Mesendoderm (in vitro differentiated cells): Measurements from ENCODE around the gene PEMT.
"Not testable (repeated sequence)": the region's sequence is repeated elsewhere in the genome, so short reads cannot be mapped to it uniquely, and the experiment has no call there.

Experiments used
- DNase-seq: peaks from one replicate; pipeline ENCODE4 v3.0.0; 2013
- H2AK5ac ChIP-seq: 2 replicates; pipeline ENCODE4 v1.6.1; 2013; ENCODE audit warnings: low read length, inconsistent platforms
- H2BK120ac ChIP-seq: 2 replicates; pipeline ENCODE4 v1.6.1; 2013; ENCODE audit warnings: low read depth, mild to moderate bottlenecking, low read length, moderate library complexity, mixed read lengths
- H2BK15ac ChIP-seq: replicated peaks from 2 replicates; pipeline ENCODE4 v1.6.1; 2013; ENCODE audit warnings: low read depth, mild to moderate bottlenecking, moderate library complexity
- H2BK5ac ChIP-seq: 2 replicates; pipeline ENCODE4 v1.6.1; 2013; ENCODE audit warnings: low read length, inconsistent platforms
- H3K18ac ChIP-seq: 2 replicates; pipeline ENCODE4 v1.6.1; 2013; ENCODE audit warnings: mild to moderate bottlenecking, low read length, mixed read lengths
- H3K23ac ChIP-seq: one replicate; pipeline ENCODE4 v1.6.1; 2013; ENCODE audit warnings: low read length
- H3K27ac ChIP-seq: 2 replicates; pipeline ENCODE4 v1.5.1; 2013; ENCODE audit warnings: low read depth, mild to moderate bottlenecking, inconsistent platforms, low read length, moderate library complexity
- H3K27me3 ChIP-seq: 2 replicates; pipeline ENCODE4 v1.6.1; 2013; ENCODE audit warnings: low read length, control low read depth, mild to moderate bottlenecking, inconsistent platforms; ENCODE audit not compliant: insufficient read depth, poor library complexity
- H3K36me3 ChIP-seq: 2 replicates; pipeline ENCODE4 v1.6.1; 2013; ENCODE audit warnings: low read length, inconsistent platforms; ENCODE audit not compliant: control insufficient read depth, insufficient read depth
- H3K4ac ChIP-seq: one replicate; pipeline ENCODE4 v1.6.1; 2013; ENCODE audit warnings: low read depth, mild to moderate bottlenecking, low read length, moderate library complexity
- H3K4me1 ChIP-seq: 2 replicates; pipeline ENCODE4 v1.6.1; 2013; ENCODE audit warnings: low read depth, low read length, inconsistent platforms; ENCODE audit not compliant: control insufficient read depth
- H3K4me2 ChIP-seq: 2 replicates; pipeline ENCODE4 v1.6.1; 2013; ENCODE audit warnings: low read length
- H3K4me3 ChIP-seq: 2 replicates; pipeline ENCODE4 v1.5.1; 2013; ENCODE audit warnings: mild to moderate bottlenecking, low read length
- H3K56ac ChIP-seq: one replicate; pipeline ENCODE4 v1.6.1; 2013; ENCODE audit warnings: low read length
- H3K79me1 ChIP-seq: 2 replicates; pipeline ENCODE4 v1.6.1; 2013; ENCODE audit warnings: low read length, inconsistent platforms
- H3K79me2 ChIP-seq: 2 replicates; pipeline ENCODE4 v1.6.1; 2013; ENCODE audit warnings: mild to moderate bottlenecking, low read length; ENCODE audit not compliant: control insufficient read depth, insufficient read depth
- H3K9ac ChIP-seq: 2 replicates; pipeline ENCODE4 v1.6.1; 2013; ENCODE audit warnings: low read length, inconsistent platforms
- H4K5ac ChIP-seq: one replicate; pipeline ENCODE4 v1.6.1; 2013; ENCODE audit warnings: low read length
- H4K8ac ChIP-seq: one replicate; pipeline ENCODE4 v1.6.1; 2013; ENCODE audit warnings: low read depth, mild to moderate bottlenecking, control low read depth, low read length, moderate library complexity
- WGBS: extraction: QIAGEN DNeasy Blood & Tissue Kit; methylation state at CpG from one replicate; pipeline ENCODE4 v1.1.7; 2013; ENCODE audit warnings: low lambda C conversion rate, missing lambda C conversion rate; ENCODE audit not compliant: insufficient coverage; ENCODE audit errors: extremely low coverage; 5-methylcytosine and 5-hydroxymethylcytosine counted together

The PEMT gene

DNA sequence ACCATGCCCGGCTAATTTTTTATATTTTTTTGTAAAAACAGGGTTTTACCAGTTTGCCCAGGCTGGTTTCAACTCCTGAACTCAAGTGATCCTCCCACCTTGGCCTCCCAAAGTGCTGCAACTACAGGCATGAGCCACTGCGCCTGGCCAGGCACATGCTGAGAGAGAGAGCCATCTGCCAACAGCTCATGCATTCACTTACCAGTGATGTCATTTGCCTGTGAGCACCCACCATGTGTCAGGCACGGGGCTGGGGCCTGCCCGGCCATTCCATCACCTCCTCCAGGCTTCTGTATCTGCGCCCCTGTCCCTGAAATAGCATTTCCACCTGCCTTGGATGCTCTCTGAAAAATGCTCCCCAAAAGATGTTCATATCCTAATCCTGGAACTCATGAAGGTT, 43.6 kb upstream of the PEMT start:
- no peak overlapping the region for H2AK5ac ChIP-seq
- no peak overlapping the region for H3K4me3 ChIP-seq
- no peaks in the 10 kb centered on the region for H3K36me3 ChIP-seq
- no peaks in the 10 kb centered on the region for H3K79me2 ChIP-seq
- H4K8ac ChIP-seq: no peak overlapping the region
- no peak overlapping the region for H3K56ac ChIP-seq
- no peaks in the 10 kb centered on the region for H3K4me1 ChIP-seq
- no peak overlapping the region for H3K23ac ChIP-seq
- H3K27ac ChIP-seq: no peak overlapping the region
- H2BK120ac ChIP-seq: no peak overlapping the region
- no peak overlapping the region for H2BK15ac ChIP-seq
- DNase-seq: no peak
- no peak overlapping the region for H3K4me2 ChIP-seq
- no CpG with 5 or more reads among the region's 5 CpGs for WGBS
- H3K27me3 ChIP-seq: no peaks in the 10 kb centered on the region
- H3K18ac ChIP-seq: no peak overlapping the region
- H2BK5ac ChIP-seq: no peak overlapping the region
- H3K9ac ChIP-seq: no peak overlapping the region
- H3K4ac ChIP-seq: no peak overlapping the region
- no peak overlapping the region for H4K5ac ChIP-seq
- no peaks in the 10 kb centered on the region for H3K79me1 ChIP-seq

DNA sequence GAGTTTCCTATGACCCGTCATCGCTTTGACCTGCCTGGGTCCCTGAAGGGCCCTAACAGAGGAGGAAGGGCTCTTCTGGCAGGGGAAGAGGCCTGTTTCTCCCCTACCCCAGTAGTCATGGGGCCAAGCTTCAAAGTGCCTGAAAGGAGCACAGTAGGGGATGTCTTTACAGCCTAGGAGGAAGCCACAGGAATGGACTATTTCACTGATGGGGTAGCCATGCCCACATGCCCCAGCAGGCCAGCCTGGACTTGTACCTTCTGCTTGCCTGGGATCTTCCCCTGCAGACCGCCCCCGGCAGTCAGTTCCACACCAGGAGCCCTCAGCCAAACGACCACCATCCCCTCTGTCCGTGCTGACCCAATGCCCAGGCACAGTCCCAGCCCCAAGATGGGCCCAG, 41.8 kb upstream of the PEMT start:
- no CpG with 5 or more reads among the region's 6 CpGs for WGBS

DNA sequence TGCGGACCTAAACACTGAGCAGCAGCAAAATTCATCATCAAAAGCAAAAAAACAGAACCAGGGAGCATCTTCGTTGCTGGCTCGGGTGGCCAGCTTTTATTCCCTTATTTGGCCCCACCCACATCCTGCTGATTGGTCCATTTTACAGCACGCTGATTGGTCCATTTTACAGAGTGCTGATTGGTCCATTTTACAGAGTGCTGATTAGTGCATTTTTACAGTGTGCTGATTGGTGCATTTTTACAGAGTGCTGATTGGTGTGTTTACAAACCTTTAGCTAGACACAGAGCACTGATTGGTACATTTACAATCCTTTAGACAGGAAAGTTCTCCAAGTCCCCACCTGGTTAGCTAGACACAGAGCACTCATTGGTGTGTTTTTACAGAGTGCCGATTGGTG, 41.2 kb upstream of the PEMT start:
- H3K4me2 ChIP-seq, H3K4ac ChIP-seq, H2BK5ac ChIP-seq, H3K27me3 ChIP-seq, H3K36me3 ChIP-seq, H3K18ac ChIP-seq, H3K56ac ChIP-seq, H3K27ac ChIP-seq, H2AK5ac ChIP-seq, H2BK120ac ChIP-seq, H3K79me2 ChIP-seq, H3K79me1 ChIP-seq, H2BK15ac ChIP-seq, H3K23ac ChIP-seq, H4K8ac ChIP-seq, H3K9ac ChIP-seq, H4K5ac ChIP-seq, H3K4me3 ChIP-seq, H3K4me1 ChIP-seq: not testable (repeated sequence)
- WGBS: no CpG with 5 or more reads among the region's 5 CpGs
- peak; percentile 29 for DNase-seq

More for the DNA sequence above, 41.8 kb upstream of the PEMT start:
- H3K4ac ChIP-seq: no peak overlapping the region
- no peak overlapping the region for H3K9ac ChIP-seq
- DNase-seq: no peak
- H3K27me3 ChIP-seq: no peaks in the 10 kb centered on the region
- H3K4me3 ChIP-seq: no peak overlapping the region
- no peak overlapping the region for H2BK15ac ChIP-seq
- no peak overlapping the region for H3K23ac ChIP-seq
- no peaks in the 10 kb centered on the region for H3K79me2 ChIP-seq
- H2BK120ac ChIP-seq: no peak overlapping the region
- no peaks in the 10 kb centered on the region for H3K79me1 ChIP-seq
- H3K36me3 ChIP-seq: no peaks in the 10 kb centered on the region
- H3K4me2 ChIP-seq: no peak overlapping the region
- H2BK5ac ChIP-seq: no peak overlapping the region
- H3K27ac ChIP-seq: no peak overlapping the region
- H4K5ac ChIP-seq: no peak overlapping the region
- H2AK5ac ChIP-seq: no peak overlapping the region
- no peaks in the 10 kb centered on the region for H3K4me1 ChIP-seq
- H4K8ac ChIP-seq: no peak overlapping the region
- no peak overlapping the region for H3K56ac ChIP-seq
- H3K18ac ChIP-seq: no peak overlapping the region

DNA sequence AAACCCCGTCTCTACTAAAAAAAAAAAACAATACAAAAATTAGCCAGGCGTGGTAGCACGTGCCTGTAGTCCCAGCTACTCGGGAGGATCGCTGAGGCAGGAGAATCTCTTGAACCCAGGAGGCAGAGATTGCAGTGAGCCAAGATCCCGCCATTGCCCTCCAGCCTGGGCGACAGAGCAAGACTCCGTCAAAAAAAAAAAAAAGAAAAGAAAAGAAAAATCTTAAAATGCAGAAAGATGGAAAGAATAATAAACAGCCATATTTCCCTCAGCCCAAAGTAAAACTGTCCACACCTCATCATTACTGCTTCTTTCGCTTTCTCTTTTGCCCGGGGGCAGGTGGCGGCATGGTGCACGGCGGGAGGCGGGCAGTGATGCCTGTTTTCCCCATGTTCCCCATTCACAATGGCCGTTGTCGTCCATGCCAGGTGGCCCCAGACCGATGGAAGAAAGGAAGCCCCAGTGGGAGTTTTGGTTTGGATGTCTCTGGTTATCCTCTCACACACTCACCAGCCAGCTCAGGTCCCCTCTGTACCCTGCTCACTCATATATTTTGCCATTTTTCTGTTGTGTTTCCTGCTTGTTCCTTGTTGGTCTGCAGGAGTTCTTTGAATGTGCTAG, 37.0 kb upstream of the PEMT start:
- Histone ChIP-seq H2BK5ac (no peak overlapping the region), H3K36me3 (no peaks in the 10 kb centered on the region), H3K18ac (no peak overlapping the region), H2AK5ac (no peak overlapping the region), H3K9ac (no peak overlapping the region), H3K27me3 (no peaks in the 10 kb centered on the region), H3K4me3 (no peak overlapping the region), H3K56ac (no peak overlapping the region), H3K79me2 (no peaks in the 10 kb centered on the region), H2BK15ac (no peak overlapping the region), H2BK120ac (no peak overlapping the region), H4K8ac (no peak overlapping the region), H3K23ac (no peak overlapping the region), H4K5ac (no peak overlapping the region), H3K79me1 (no peaks in the 10 kb centered on the region), H3K4me2 (no peak overlapping the region), H3K27ac (no peak overlapping the region), H3K4ac (no peak overlapping the region), H3K4me1 (peaks cover 4% of the 10 kb centered on the region)
- no peak for DNase-seq
- WGBS: no CpG with 5 or more reads among the region's 17 CpGs

DNA sequence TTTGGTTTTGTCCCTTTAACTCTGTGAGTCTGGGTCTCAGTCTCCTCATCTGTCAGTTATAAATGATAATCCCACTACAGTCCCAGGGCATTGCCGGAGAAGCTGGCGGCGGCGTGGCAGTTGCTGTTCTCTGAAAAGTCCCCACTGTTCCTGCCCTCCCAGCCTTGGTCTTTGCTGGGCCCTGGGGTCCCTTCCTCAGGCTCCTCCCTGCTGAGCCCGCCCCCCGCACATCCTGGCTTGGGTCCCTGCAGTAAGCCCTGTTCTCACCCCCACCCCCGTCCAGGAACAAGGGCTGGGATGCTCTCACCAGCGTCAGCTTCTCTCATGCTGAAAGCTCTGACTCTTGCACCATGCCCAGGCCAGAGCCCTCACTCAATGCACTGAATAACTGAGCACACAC, 35.3 kb upstream of the PEMT start:
- no peak overlapping the region for H3K18ac ChIP-seq
- H3K56ac ChIP-seq: no peak overlapping the region
- no peak overlapping the region for H3K27ac ChIP-seq
- no peak overlapping the region for H3K4me2 ChIP-seq
- no peak overlapping the region for H3K4ac ChIP-seq
- no peak overlapping the region for H3K9ac ChIP-seq
- WGBS: no CpG with 5 or more reads among the region's 8 CpGs
- H3K79me2 ChIP-seq: no peaks in the 10 kb centered on the region
- no peak overlapping the region for H4K8ac ChIP-seq
- no peaks in the 10 kb centered on the region for H3K36me3 ChIP-seq
- no peak for DNase-seq
- H2BK15ac ChIP-seq: no peak overlapping the region
- H3K23ac ChIP-seq: no peak overlapping the region
- no peak overlapping the region for H2BK120ac ChIP-seq
- H3K4me1 ChIP-seq: peaks cover 4% of the 10 kb centered on the region
- no peak overlapping the region for H3K4me3 ChIP-seq
- no peak overlapping the region for H2BK5ac ChIP-seq
- no peak overlapping the region for H2AK5ac ChIP-seq
- H3K79me1 ChIP-seq: no peaks in the 10 kb centered on the region
- H4K5ac ChIP-seq: no peak overlapping the region
- no peaks in the 10 kb centered on the region for H3K27me3 ChIP-seq

DNA sequence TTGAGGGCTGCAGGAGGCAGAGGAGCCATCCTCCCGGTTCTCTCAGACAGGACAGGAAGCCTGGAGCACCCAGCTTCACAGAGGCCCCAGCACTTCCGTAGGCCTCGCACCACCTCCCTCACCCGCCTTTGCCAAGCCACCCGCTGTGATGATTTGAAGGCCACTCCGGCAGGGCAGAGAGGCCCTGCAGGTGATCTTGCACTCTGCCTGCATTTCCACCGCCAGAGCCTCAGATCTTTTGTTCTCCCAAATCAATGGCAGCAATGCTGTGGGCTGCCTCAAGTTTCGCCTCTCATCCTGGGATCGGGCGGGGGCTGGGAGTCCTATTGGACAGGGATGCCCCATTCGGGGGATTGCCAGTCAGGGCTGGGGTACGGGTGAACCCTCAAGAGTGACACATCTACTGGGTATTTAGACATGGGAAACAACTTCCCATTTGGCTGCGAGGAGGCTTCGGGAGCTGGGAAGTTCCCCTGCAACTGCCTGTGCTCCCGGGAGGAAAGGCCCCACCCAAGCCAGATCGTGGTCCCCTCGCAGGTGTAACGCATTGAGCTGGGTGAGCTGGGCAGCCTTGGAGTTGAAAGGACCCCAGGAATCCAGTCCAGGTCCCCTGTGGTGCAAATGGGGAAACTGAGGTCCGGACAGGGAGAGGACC, 34.8 kb upstream of the PEMT start:
- Histone ChIP-seq H2BK120ac (no peak overlapping the region), H3K4me3 (no peak overlapping the region), H3K79me2 (no peaks in the 10 kb centered on the region), H3K4ac (no peak overlapping the region), H4K5ac (no peak overlapping the region), H2BK15ac (no peak overlapping the region), H3K56ac (peak overlapping the region; percentile 67), H4K8ac (no peak overlapping the region), H3K4me2 (no peak overlapping the region), H3K9ac (peak overlapping the region; percentile 29), H2AK5ac (no peak overlapping the region), H3K36me3 (no peaks in the 10 kb centered on the region), H3K18ac (no peak overlapping the region), H3K27ac (no peak overlapping the region), H3K79me1 (no peaks in the 10 kb centered on the region), H3K4me1 (peaks cover 4% of the 10 kb centered on the region), H3K27me3 (no peaks in the 10 kb centered on the region), H3K23ac (no peak overlapping the region), H2BK5ac (no peak overlapping the region)
- DNase-seq: peak; percentile 63
- WGBS: no CpG with 5 or more reads among the region's 19 CpGs
